GM23248 (cell line): ENCODE data around the gene SELENOK.

Source experiments
- EZH2 ChIP-seq: fragments of 200-600 bp; sonication (generic); IDR thresholded peaks from 2 replicates; pipeline ENCODE4 v1.6.1; 2018; ENCODE audit warnings: antibody characterized with exemption, mild to moderate bottlenecking; ENCODE audit not compliant: insufficient read depth, poor library complexity, severe bottlenecking
- EZH2phosphoT487 ChIP-seq: fragments of 200-600 bp; sonication (generic); IDR thresholded peaks from 2 replicates; pipeline ENCODE4 v1.6.1; 2018; ENCODE audit warnings: antibody characterized with exemption, moderate library complexity, mild to moderate bottlenecking, low read depth; ENCODE audit not compliant: insufficient read depth

- no peak for TF ChIP-seq EZH2
- TF ChIP-seq EZH2phosphoT487, result no peak
These were observed 34.7 kb downstream of the SELENOK start for GRCh38 chr3:53856964-53857363.
